ENCODE data around the gene CDC42EP2. TPM values are rescaled to one million over a fixed set of nuclear protein-coding genes. Genes with fewer than 3 reads are reported as not detected.

The CDC42EP2 gene
- total RNA-seq, 1 donor, result 15.6 TPM

DNA sequence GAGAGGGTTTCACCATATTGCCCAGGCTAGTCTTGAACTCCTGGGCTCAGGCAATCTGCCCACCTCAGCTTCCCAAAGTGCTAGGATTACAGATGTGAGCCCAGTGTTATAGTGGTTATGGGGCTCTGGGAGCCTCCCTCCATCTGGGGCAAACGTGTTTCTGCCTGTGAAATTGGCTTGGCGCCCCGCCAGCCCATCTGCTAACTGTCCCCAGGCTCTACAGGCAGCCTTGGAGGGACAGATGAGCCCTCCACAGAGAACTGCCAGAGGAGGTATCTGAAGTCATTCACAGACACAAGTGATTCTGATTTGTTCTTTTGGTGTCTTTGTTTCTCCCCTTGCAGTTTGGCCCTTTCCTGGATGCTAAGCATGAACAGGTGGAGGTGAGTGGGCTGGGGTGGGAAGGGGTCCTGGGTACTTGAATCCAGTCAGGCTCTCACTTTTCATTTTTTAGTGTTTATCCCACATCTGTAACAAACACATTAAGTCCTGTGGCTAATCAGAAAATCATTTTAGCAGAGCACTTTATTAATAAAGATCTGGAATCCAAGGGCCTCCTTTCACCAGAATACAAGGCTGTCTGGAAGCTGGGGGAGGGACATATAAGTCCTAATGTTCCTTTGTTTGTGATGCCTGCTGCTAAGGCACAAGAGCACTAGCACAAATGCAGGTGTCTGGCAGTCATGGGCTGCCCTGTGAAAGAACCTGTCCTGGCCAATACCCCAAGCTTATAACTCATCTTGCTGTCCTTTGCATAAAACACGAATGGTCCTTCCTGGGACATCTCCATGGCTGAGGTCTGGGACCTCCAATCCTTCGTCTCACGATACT is 25.7 kb upstream of the CDC42EP2 start:
- Histone ChIP-seq H3K27me3 (ENCODE audit: insufficient read depth, low read length) (no peaks in the 10 kb centered on the region), H3K79me2 (ENCODE audit: insufficient read depth, low read length) (no peaks in the 10 kb centered on the region), H3K4me2 (ENCODE audit: insufficient read depth, low read length) (no peak overlapping the region), H2AFZ (ENCODE audit: low read length) (no peak overlapping the region), H3K9me3 (ENCODE audit: low read depth, low read length) (no peaks in the 10 kb centered on the region), H4K20me1 (ENCODE audit: insufficient read depth, low read length) (no peaks in the 10 kb centered on the region), H3K36me3 (ENCODE audit: insufficient read depth, low read length) (peaks cover 7% of the 10 kb centered on the region), H3K4me3 (ENCODE audit: insufficient read depth, low read length) (no peak overlapping the region), H3K27ac (ENCODE audit: low read depth, low read length) (peak overlapping the region; percentile 89), H3K4me1 (ENCODE audit: insufficient read depth, low read length) (peaks cover 27% of the 10 kb centered on the region)
- no peak for DNase-seq (ENCODE audit: insufficient read length, low spot score, missing footprints)
- TF ChIP-seq, protein P1, sequence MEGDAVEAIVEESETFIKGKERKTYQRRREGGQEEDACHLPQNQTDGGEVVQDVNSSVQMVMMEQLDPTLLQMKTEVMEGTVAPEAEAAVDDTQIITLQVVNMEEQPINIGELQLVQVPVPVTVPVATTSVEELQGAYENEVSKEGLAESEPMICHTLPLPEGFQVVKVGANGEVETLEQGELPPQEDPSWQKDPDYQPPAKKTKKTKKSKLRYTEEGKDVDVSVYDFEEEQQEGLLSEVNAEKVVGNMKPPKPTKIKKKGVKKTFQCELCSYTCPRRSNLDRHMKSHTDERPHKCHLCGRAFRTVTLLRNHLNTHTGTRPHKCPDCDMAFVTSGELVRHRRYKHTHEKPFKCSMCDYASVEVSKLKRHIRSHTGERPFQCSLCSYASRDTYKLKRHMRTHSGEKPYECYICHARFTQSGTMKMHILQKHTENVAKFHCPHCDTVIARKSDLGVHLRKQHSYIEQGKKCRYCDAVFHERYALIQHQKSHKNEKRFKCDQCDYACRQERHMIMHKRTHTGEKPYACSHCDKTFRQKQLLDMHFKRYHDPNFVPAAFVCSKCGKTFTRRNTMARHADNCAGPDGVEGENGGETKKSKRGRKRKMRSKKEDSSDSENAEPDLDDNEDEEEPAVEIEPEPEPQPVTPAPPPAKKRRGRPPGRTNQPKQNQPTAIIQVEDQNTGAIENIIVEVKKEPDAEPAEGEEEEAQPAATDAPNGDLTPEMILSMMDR (IDR thresholded peaks at IDR 0.05; ENCODE audit: extremely low read depth, low read depth, low read length), result no peak

DNA sequence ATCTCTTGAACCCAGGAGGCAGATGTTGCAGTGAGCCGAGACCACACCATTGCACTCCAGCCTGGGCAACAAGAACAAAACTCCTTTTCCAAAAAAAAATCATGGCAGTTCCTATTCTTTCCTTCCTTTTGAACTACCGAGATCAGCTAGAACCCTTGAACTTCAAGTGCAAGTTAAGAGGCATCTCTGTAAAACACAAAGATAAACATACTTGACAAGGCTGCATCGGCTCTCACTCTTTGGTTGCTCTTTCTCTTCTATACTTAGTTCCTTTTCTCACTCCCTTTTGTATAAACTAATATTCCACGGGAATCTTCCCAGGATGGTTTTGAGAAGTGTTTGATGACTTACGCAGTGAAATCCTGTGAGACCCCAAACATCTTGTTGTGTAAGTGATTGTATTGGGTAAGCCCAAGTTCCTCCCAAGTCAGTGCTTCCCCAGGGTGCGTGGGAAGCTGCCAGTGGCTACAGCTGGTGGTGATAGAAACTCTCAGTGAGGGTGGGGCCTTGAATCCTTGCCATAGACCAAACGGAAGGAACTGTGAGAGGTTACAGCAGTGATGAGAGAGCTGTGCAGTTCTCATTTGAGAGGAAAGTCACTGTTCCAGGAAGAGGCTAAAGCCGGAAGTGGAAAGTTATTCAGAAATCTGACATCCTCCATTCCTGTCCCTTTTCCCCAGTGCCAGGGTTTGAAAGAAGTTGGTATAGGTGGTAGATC is 24.1 kb upstream of the CDC42EP2 start:
- peaks cover 27% of the 10 kb centered on the region for H3K4me1 ChIP-seq (ENCODE audit: insufficient read depth, low read length)
- H3K9me3 ChIP-seq (ENCODE audit: low read depth, low read length), result no peaks in the 10 kb centered on the region

DNA sequence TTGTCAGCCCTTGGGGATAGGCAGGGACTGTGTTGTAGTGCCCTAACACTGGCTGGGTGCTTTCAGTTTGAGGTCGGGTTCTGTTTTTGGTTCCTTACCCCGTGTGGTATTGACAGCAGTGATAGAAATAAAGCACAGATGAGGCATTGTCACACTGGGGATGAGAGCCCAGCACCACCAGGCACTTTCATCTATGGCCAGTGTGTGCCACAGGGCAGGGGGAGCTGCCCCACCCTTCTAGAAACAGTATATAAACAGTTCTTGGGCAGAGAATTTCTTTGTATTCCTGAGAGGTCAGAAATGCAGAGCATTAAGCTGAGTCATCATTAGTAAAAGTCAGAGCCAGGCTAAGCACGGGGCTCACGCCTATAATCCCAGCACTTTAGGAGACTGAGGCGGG is 23.1 kb upstream of the CDC42EP2 start:
- H3K4me2 ChIP-seq (ENCODE audit: insufficient read depth, low read length), result peak overlapping the region; percentile 40
- no peaks in the 10 kb centered on the region for H3K79me2 ChIP-seq (ENCODE audit: insufficient read depth, low read length)
- H2AFZ ChIP-seq (ENCODE audit: low read length), result no peak overlapping the region
- H3K4me1 ChIP-seq (ENCODE audit: insufficient read depth, low read length), result peaks cover 27% of the 10 kb centered on the region
- H3K27ac ChIP-seq (ENCODE audit: low read depth, low read length), result peak overlapping the region; percentile 89
- peak; percentile 74 for DNase-seq (ENCODE audit: insufficient read length, low spot score, missing footprints)
- TF ChIP-seq, protein P1 (IDR thresholded peaks at IDR 0.05; ENCODE audit: extremely low read depth, low read depth, low read length), result no peak
- no peak overlapping the region for H3K4me3 ChIP-seq (ENCODE audit: insufficient read depth, low read length)
- no peaks in the 10 kb centered on the region for H3K27me3 ChIP-seq (ENCODE audit: insufficient read depth, low read length)
- H4K20me1 ChIP-seq (ENCODE audit: insufficient read depth, low read length), result no peaks in the 10 kb centered on the region
- H3K36me3 ChIP-seq (ENCODE audit: insufficient read depth, low read length), result peaks cover 25% of the 10 kb centered on the region
- no peaks in the 10 kb centered on the region for H3K9me3 ChIP-seq (ENCODE audit: low read depth, low read length)

More for the DNA sequence above, 24.1 kb upstream of the CDC42EP2 start:
- peak; percentile 93 for DNase-seq (ENCODE audit: insufficient read length, low spot score, missing footprints)
- no peaks in the 10 kb centered on the region for H4K20me1 ChIP-seq (ENCODE audit: insufficient read depth, low read length)
- TF ChIP-seq, protein P1 (IDR thresholded peaks at IDR 0.05; ENCODE audit: extremely low read depth, low read depth, low read length), result no peak
- H3K4me2 ChIP-seq (ENCODE audit: insufficient read depth, low read length), result peak overlapping the region; percentile 40
- H3K4me3 ChIP-seq (ENCODE audit: insufficient read depth, low read length), result peak overlapping the region; percentile 33
- H3K79me2 ChIP-seq (ENCODE audit: insufficient read depth, low read length), result no peaks in the 10 kb centered on the region
- peak overlapping the region; percentile 89 for H3K27ac ChIP-seq (ENCODE audit: low read depth, low read length)
- H3K36me3 ChIP-seq (ENCODE audit: insufficient read depth, low read length), result peaks cover 22% of the 10 kb centered on the region
- H3K27me3 ChIP-seq (ENCODE audit: insufficient read depth, low read length), result no peaks in the 10 kb centered on the region
- no peak overlapping the region for H2AFZ ChIP-seq (ENCODE audit: low read length)

DNA sequence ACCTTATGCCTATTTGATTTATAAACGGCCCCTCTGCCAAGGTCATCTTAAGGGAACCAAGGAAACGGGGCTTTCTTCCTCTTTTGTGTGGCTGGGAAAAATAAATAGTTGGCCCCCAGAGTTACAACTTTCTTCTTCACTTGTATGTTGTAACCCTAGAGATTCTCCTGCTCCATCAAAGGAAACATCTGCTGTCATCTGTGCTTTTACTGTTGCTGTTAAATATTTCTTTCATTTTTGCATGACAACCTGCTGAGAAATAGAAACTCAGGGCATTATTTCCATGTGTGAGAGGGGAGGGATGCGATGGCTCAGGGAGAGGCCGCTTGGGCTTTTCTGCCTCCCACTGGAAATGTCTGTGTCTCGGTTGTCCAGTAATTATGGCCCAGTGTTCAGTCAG is 21.8 kb upstream of the CDC42EP2 start:
- H3K4me2 ChIP-seq (ENCODE audit: insufficient read depth, low read length), result no peak overlapping the region
- H3K79me2 ChIP-seq (ENCODE audit: insufficient read depth, low read length), result no peaks in the 10 kb centered on the region
- H3K27me3 ChIP-seq (ENCODE audit: insufficient read depth, low read length), result no peaks in the 10 kb centered on the region
- TF ChIP-seq, protein P1 (IDR thresholded peaks at IDR 0.05; ENCODE audit: extremely low read depth, low read depth, low read length), result no peak
- no peaks in the 10 kb centered on the region for H3K9me3 ChIP-seq (ENCODE audit: low read depth, low read length)
- no peak overlapping the region for H3K4me3 ChIP-seq (ENCODE audit: insufficient read depth, low read length)
- H3K4me1 ChIP-seq (ENCODE audit: insufficient read depth, low read length), result peaks cover 27% of the 10 kb centered on the region
- H2AFZ ChIP-seq (ENCODE audit: low read length), result no peak overlapping the region
- no peak for DNase-seq (ENCODE audit: insufficient read length, low spot score, missing footprints)
- peaks cover 33% of the 10 kb centered on the region for H3K36me3 ChIP-seq (ENCODE audit: insufficient read depth, low read length)
- H4K20me1 ChIP-seq (ENCODE audit: insufficient read depth, low read length), result no peaks in the 10 kb centered on the region
- peak overlapping the region; percentile 89 for H3K27ac ChIP-seq (ENCODE audit: low read depth, low read length)

All from osteoblast (primary cell).